Measurements from ENCODE around the gene HAUS8. TPM values are rescaled to one million over a fixed set of nuclear protein-coding genes. Genes with fewer than 3 reads are reported as not detected.

The HAUS8 gene
- total RNA-seq, 4 donors from 2014 or later: 4.4 to 13.8 (median 10.3) TPM

GRCh38 chr19:17063428-17063827 is 11.8 kb downstream of the HAUS8 start:
- WGBS, 2 donors (ENCODE audit: low coverage in 1 of 2): 79% methylated on average over 2 of the region's 2 CpGs; no CpG with 5 or more reads in 1 of the 2 donors
- Histone ChIP-seq H3K4me3 (no peak overlapping the region), H3K27me3 (no peaks in the 10 kb centered on the region), H3K9me3 (no peaks in the 10 kb centered on the region), H3K36me3 (peaks cover 0 to 9% (median 3%) of the 10 kb centered on the region in 4 donors), H3K4me1 (peaks cover 0 to 39% (median 22%) of the 10 kb centered on the region in 4 donors), H3K27ac (peak overlapping the region; percentile 7 to 86 (median 64))
- intact Hi-C loops (cut with DNase I; ENCODE audit: low total_unique reads) (loop anchor here (1.0 kb wide), 1 partner anchor 216 kb away; no protein-coding TSS in a partner anchor), in situ Hi-C loops (cut with MboI; ENCODE audit: low pct_ligation_motif_present in 1 of 4, low pct_unique_long_range_greater_than_20kb in 1 of 4, low sequenced_read_pairs in 3 of 4) (loop anchor here (10.0 to 25.0 kb wide), 2 partner anchors 221 to 224 kb away; partner anchors contain the start of gene ANKLE1 (in 4 of the 4))
- TF ChIP-seq POLR2AphosphoS5 (IDR thresholded peaks at IDR 0.05): no peak
- TF ChIP-seq EP300 (IDR thresholded peaks at IDR 0.05; ENCODE audit: low read depth): no peak
- no peak for TF ChIP-seq POLR2A (IDR thresholded peaks at IDR 0.05)
- no peak for TF ChIP-seq CTCF (IDR thresholded peaks at IDR 0.05)
- DNase-seq: no peak

- H3K9me3 ChIP-seq: no peaks in the 10 kb centered on the region
- no peak overlapping the region for H3K4me3 ChIP-seq
- in situ Hi-C loops (cut with MboI; ENCODE audit: low pct_ligation_motif_present in 1 of 4, low pct_unique_long_range_greater_than_20kb in 1 of 4, low sequenced_read_pairs in 3 of 4): loop anchor here (10.0 to 25.0 kb wide), 2 partner anchors 223 to 226 kb away; partner anchors contain the start of gene ANKLE1 (in 4 of the 4)
- no peaks in the 10 kb centered on the region for H3K27me3 ChIP-seq
- intact Hi-C loops (cut with DNase I; ENCODE audit: low total_unique reads): no loop called here
- peak; percentile 80 for DNase-seq
- peak overlapping the region; percentile 59 to 86 (median 72) for H3K27ac ChIP-seq
- peaks cover 0 to 32% (median 22%) of the 10 kb centered on the region in 4 donors for H3K4me1 ChIP-seq
- no peak for TF ChIP-seq EP300 (IDR thresholded peaks at IDR 0.05; ENCODE audit: low read depth)
- TF ChIP-seq CTCF (IDR thresholded peaks at IDR 0.05): no peak
- peak in 1 of 3 donors; percentile 48 for TF ChIP-seq POLR2AphosphoS5 (IDR thresholded peaks at IDR 0.05)
- no peak for TF ChIP-seq POLR2A (IDR thresholded peaks at IDR 0.05)
- 58 to 60% methylated on average over 2 to 7 of the region's 7 CpGs for WGBS, 2 donors (ENCODE audit: low coverage in 1 of 2)
- H3K36me3 ChIP-seq: peaks cover 0 to 20% (median 6%) of the 10 kb centered on the region in 4 donors
Measured at GRCh38 chr19:17061691-17062090, 13.6 kb downstream of the HAUS8 start.

- H3K36me3 ChIP-seq: peaks cover 0 to 20% (median 6%) of the 10 kb centered on the region in 4 donors
- peak overlapping the region; percentile 59 to 86 (median 72) for H3K27ac ChIP-seq
- no peak overlapping the region for H3K4me3 ChIP-seq
- intact Hi-C loops (cut with DNase I; ENCODE audit: low total_unique reads): no loop called here
- in situ Hi-C loops (cut with MboI; ENCODE audit: low pct_ligation_motif_present in 1 of 4, low pct_unique_long_range_greater_than_20kb in 1 of 4, low sequenced_read_pairs in 3 of 4): loop anchor here (10.0 to 25.0 kb wide), 2 partner anchors 224 to 226 kb away; partner anchors contain the start of gene ANKLE1 (in 4 of the 4)
- H3K4me1 ChIP-seq: peaks cover 0 to 32% (median 22%) of the 10 kb centered on the region in 4 donors
- TF ChIP-seq POLR2AphosphoS5 (IDR thresholded peaks at IDR 0.05) (no peak), CTCF (IDR thresholded peaks at IDR 0.05) (no peak), EP300 (IDR thresholded peaks at IDR 0.05; ENCODE audit: low read depth) (no peak), POLR2A (IDR thresholded peaks at IDR 0.05) (no peak)
- 50 to 62% methylated on average over 3 of the region's 3 CpGs for WGBS, 2 donors (ENCODE audit: low coverage in 1 of 2)
- peak; percentile 58 for DNase-seq
- H3K9me3 ChIP-seq: no peaks in the 10 kb centered on the region
- H3K27me3 ChIP-seq: no peaks in the 10 kb centered on the region
Measured at GRCh38 chr19:17061205-17061604, 14.0 kb downstream of the HAUS8 start.

- Histone ChIP-seq H3K27me3 (no peaks in the 10 kb centered on the region), H3K36me3 (peaks cover 0 to 20% (median 6%) of the 10 kb centered on the region in 4 donors), H3K9me3 (no peaks in the 10 kb centered on the region), H3K27ac (peak overlapping the region; percentile 59 to 86 (median 72)), H3K4me3 (no peak overlapping the region), H3K4me1 (peaks cover 0 to 32% (median 22%) of the 10 kb centered on the region in 4 donors)
- intact Hi-C loops (cut with DNase I; ENCODE audit: low total_unique reads) (no loop called here), in situ Hi-C loops (cut with MboI; ENCODE audit: low pct_ligation_motif_present in 1 of 4, low pct_unique_long_range_greater_than_20kb in 1 of 4, low sequenced_read_pairs in 3 of 4) (loop anchor here (10.0 to 25.0 kb wide), 2 partner anchors 224 to 226 kb away; partner anchors contain the start of gene ANKLE1 (in 4 of the 4))
- DNase-seq: no peak
- WGBS, 2 donors (ENCODE audit: low coverage in 1 of 2): 76 to 80% methylated on average over 3 of the region's 3 CpGs
- TF ChIP-seq POLR2AphosphoS5 (IDR thresholded peaks at IDR 0.05): no peak
- TF ChIP-seq EP300 (IDR thresholded peaks at IDR 0.05; ENCODE audit: low read depth): no peak
- no peak for TF ChIP-seq POLR2A (IDR thresholded peaks at IDR 0.05)
- no peak for TF ChIP-seq CTCF (IDR thresholded peaks at IDR 0.05)
Measured at GRCh38 chr19:17060802-17061201, 14.4 kb downstream of the HAUS8 start.
